IMR-90 (cell line): Measurements from ENCODE around the gene HS6ST2. TPM values are rescaled to one million over a fixed set of nuclear protein-coding genes. Genes with fewer than 3 reads are reported as not detected.

ENCODE experiments used
- ATAC-seq: fragments of 200-7000 bp; cut with Tn5 transposase; 2 replicates; pipeline ENCODE4 v1.9.1; 2020; ENCODE audit warnings: low read depth, mild to moderate bottlenecking, moderate library complexity
- BruUV-seq: library from RNA; stranded (reverse); fragments of 400-500 nt; replicated peaks from 2 replicates; lab custom pipeline; 2021; lab: Mats Ljungman, UMichigan
- CTCF ChIA-PET: fragments of 300-600 bp; formaldehyde crosslinking; extraction: SDS; loops from one replicate; lab custom pipeline; 2021; ENCODE audit warnings: antibody characterized with exemption; lab: Yijun Ruan, JAX
- POLR2A ChIA-PET: fragments of 300-600 bp; sonication (Branson Sonifier 250); formaldehyde crosslinking; loops from one replicate; lab custom pipeline; 2022; ENCODE audit warnings: antibody characterized with exemption; ENCODE audit not compliant: unreplicated experiment; lab: Charles Lee
- DNase-seq: peaks from one replicate; pipeline ENCODE4 v3.0.0; 2013
- H2AFZ ChIP-seq: replicated peaks from 2 replicates; pipeline ENCODE3; 2013; ENCODE audit warnings: low read length, mild to moderate bottlenecking; ENCODE audit not compliant: poor library complexity
- H2AK5ac ChIP-seq: 2 replicates; pipeline ENCODE4 v1.6.1; 2013; ENCODE audit warnings: low read depth, low read length, inconsistent platforms
- H2AK9ac ChIP-seq: replicated peaks from 2 replicates; pipeline ENCODE3; 2013; ENCODE audit warnings: mild to moderate bottlenecking, low read depth, low read length, moderate library complexity; ENCODE audit not compliant: poor library complexity
- H2BK120ac ChIP-seq: 2 replicates; pipeline ENCODE4 v1.6.1; 2013; ENCODE audit warnings: low read depth, low read length, inconsistent platforms
- H2BK15ac ChIP-seq: 3 replicates; pipeline ENCODE4 v1.6.1; 2013; ENCODE audit warnings: low read depth, low read length, inconsistent platforms
- H2BK20ac ChIP-seq: 2 replicates; pipeline ENCODE4 v1.6.1; 2013; ENCODE audit warnings: low read depth, mild to moderate bottlenecking, inconsistent platforms, low read length, moderate library complexity
- H2BK5ac ChIP-seq: 2 replicates; pipeline ENCODE4 v1.6.1; 2013; ENCODE audit warnings: mild to moderate bottlenecking, low read depth, low read length, inconsistent platforms; ENCODE audit not compliant: poor library complexity, severe bottlenecking
- H3K14ac ChIP-seq: replicated peaks from 2 replicates; pipeline ENCODE4 v1.6.1; 2013; ENCODE audit warnings: low read depth, low read length, inconsistent platforms
- H3K18ac ChIP-seq: 2 replicates; pipeline ENCODE4 v1.6.1; 2013; ENCODE audit warnings: low read depth, low read length, control low read depth
- H3K23ac ChIP-seq: 2 replicates; pipeline ENCODE4 v1.6.1; 2013; ENCODE audit warnings: low read depth, low read length, inconsistent platforms
- H3K27ac ChIP-seq: 2 replicates; pipeline ENCODE4 v1.5.1; 2013; ENCODE audit warnings: mild to moderate bottlenecking, control low read depth, low read length; ENCODE audit not compliant: insufficient read depth
- H3K27me3 ChIP-seq: 2 replicates; pipeline ENCODE4 v1.6.1; 2013; ENCODE audit warnings: low read length; ENCODE audit not compliant: control insufficient read depth, insufficient read depth
- H3K36me3 ChIP-seq: 2 replicates; pipeline ENCODE4 v1.6.1; 2013; ENCODE audit warnings: low read length, mixed read lengths; ENCODE audit not compliant: control insufficient read depth, insufficient read depth
- H3K4ac ChIP-seq: 2 replicates; pipeline ENCODE4 v1.6.1; 2013; ENCODE audit warnings: low read depth, low read length, inconsistent platforms
- H3K4me1 ChIP-seq: 2 replicates; pipeline ENCODE4 v1.6.1; 2013; ENCODE audit warnings: low read length, mixed read lengths; ENCODE audit not compliant: control insufficient read depth, insufficient read depth
- H3K4me2 ChIP-seq: 2 replicates; pipeline ENCODE4 v1.6.1; 2013; ENCODE audit warnings: low read depth, mild to moderate bottlenecking, control low read depth, low read length, moderate library complexity
- H3K4me3 ChIP-seq: 2 replicates; pipeline ENCODE4 v1.5.1; 2013; ENCODE audit warnings: low read depth, mild to moderate bottlenecking, control low read depth, low read length, moderate library complexity; ENCODE audit not compliant: insufficient read depth
- H3K56ac ChIP-seq: 2 replicates; pipeline ENCODE4 v1.6.1; 2013; ENCODE audit warnings: low read length, inconsistent platforms; ENCODE audit not compliant: insufficient read depth; ENCODE audit errors: extremely low read depth
- H3K79me1 ChIP-seq, 2 experiments: 2 replicates each; pipeline ENCODE4 v1.6.1; 2013; ENCODE audit warnings: low read length in 2 of 2, inconsistent platforms in 1 of 2, low read depth in 1 of 2
- H3K9ac ChIP-seq: 2 replicates; pipeline ENCODE4 v1.6.1; 2013; ENCODE audit warnings: low read depth, low read length, control low read depth
- H3K9me1 ChIP-seq: 2 replicates; pipeline ENCODE4 v1.6.1; 2013; ENCODE audit warnings: low read length, inconsistent platforms; ENCODE audit not compliant: insufficient read depth
- H3K9me3 ChIP-seq: 2 replicates; pipeline ENCODE4 v1.6.1; 2013; ENCODE audit warnings: low read length; ENCODE audit not compliant: control insufficient read depth, insufficient read depth
- H4K20me1 ChIP-seq: 2 replicates; pipeline ENCODE4 v1.6.1; 2013; ENCODE audit warnings: low read length, inconsistent platforms; ENCODE audit not compliant: insufficient read depth
- H4K5ac ChIP-seq: 2 replicates; pipeline ENCODE4 v1.6.1; 2013; ENCODE audit warnings: mild to moderate bottlenecking, low read depth, low read length, control low read depth
- H4K8ac ChIP-seq, 2 experiments: 2 replicates each; pipeline ENCODE4 v1.6.1; 2013; ENCODE audit warnings: low read depth in 2 of 2, low read length in 2 of 2, control low read depth in 1 of 2, inconsistent platforms in 1 of 2
- H4K91ac ChIP-seq: 2 replicates; pipeline ENCODE4 v1.6.1; 2013; ENCODE audit warnings: low read depth, low read length, inconsistent platforms; ENCODE audit not compliant: insufficient read depth
- BHLHE40 ChIP-seq: fragments of 150-350 bp; IDR thresholded peaks from 2 replicates; pipeline ENCODE4 v1.6.1; 2016; ENCODE audit warnings: mild to moderate bottlenecking, low read depth, low read length
- CEBPB ChIP-seq: IDR thresholded peaks from 2 replicates; pipeline ENCODE4 v1.6.1; 2012; ENCODE audit warnings: low read depth, low read length, improper control_type of control experiment
- CHD1 ChIP-seq: IDR thresholded peaks from 2 replicates; pipeline ENCODE4 v1.6.1; 2012; ENCODE audit warnings: low read depth, low read length, improper control_type of control experiment
- FOS ChIP-seq: fragments of 150-350 bp; IDR thresholded peaks from 2 replicates; pipeline ENCODE4 v1.6.1; 2016; ENCODE audit warnings: low read depth, low read length
- MAFK ChIP-seq: IDR thresholded peaks from 2 replicates; pipeline ENCODE4 v1.6.1; 2012; ENCODE audit warnings: low read depth, low read length, improper control_type of control experiment
- MAZ ChIP-seq: IDR thresholded peaks from 2 replicates; pipeline ENCODE4 v1.6.1; 2012; ENCODE audit warnings: low read depth, mild to moderate bottlenecking, low read length, improper control_type of control experiment, moderate library complexity, borderline replicate concordance
- MXI1 ChIP-seq: IDR thresholded peaks from 2 replicates; pipeline ENCODE4 v1.6.1; 2012; ENCODE audit warnings: low read depth, mild to moderate bottlenecking, low read length, moderate library complexity, borderline replicate concordance
- NFE2L2 ChIP-seq: fragments of 150-350 bp; IDR thresholded peaks from 2 replicates; pipeline ENCODE4 v1.6.1; 2016; ENCODE audit warnings: low read depth, mild to moderate bottlenecking, low read length
- POLR2A ChIP-seq: IDR thresholded peaks from 2 replicates; pipeline ENCODE4 v1.6.1; 2012; ENCODE audit warnings: mild to moderate bottlenecking, low read depth, low read length
- RAD21 ChIP-seq: IDR thresholded peaks from 2 replicates; pipeline ENCODE4 v1.6.1; 2012; ENCODE audit warnings: low read length, improper control_type of control experiment
- RCOR1 ChIP-seq: IDR thresholded peaks from 2 replicates; pipeline ENCODE4 v1.6.1; 2012; ENCODE audit warnings: mild to moderate bottlenecking, low read length, improper control_type of control experiment; ENCODE audit not compliant: insufficient replicate concordance
- RFX5 ChIP-seq: IDR thresholded peaks from 2 replicates; pipeline ENCODE4 v1.8.0; 2012; ENCODE audit warnings: low read depth, mild to moderate bottlenecking, low read length, moderate library complexity
- SMC3 ChIP-seq: fragments of 150-350 bp; IDR thresholded peaks from 2 replicates; pipeline ENCODE4 v1.6.1; 2016; ENCODE audit warnings: low read depth, mild to moderate bottlenecking, antibody characterized with exemption, low read length, moderate library complexity
- WGBS, 2 experiments: methylation state at CpG; one replicate each; pipeline versions ENCODE4 v1.1.5 to v1.1.7; 2013; ENCODE audit warnings: missing lambda C conversion rate in 2 of 2; ENCODE audit not compliant: insufficient read length in 1 of 2; ENCODE audit errors: extremely low coverage in 2 of 2; 5-methylcytosine and 5-hydroxymethylcytosine counted together
- dilution Hi-C: fragments of 300-500 bp; cut with HindIII; formaldehyde crosslinking; loops from one replicate; pipeline ENCODE4 v1.14.3; 2018; ENCODE audit warnings: low sequenced_read_pairs; ENCODE audit not compliant: unreplicated experiment
- in situ Hi-C: fragments of 300-500 bp; cut with MboI; formaldehyde crosslinking; loops from 3 replicates; pipeline ENCODE4 v1.14.3; 2019; ENCODE audit warnings: low sequenced_read_pairs, inconsistent platforms, mixed read lengths
- intact Hi-C: fragments of 100-400 bp; cut with micrococcal nuclease; formaldehyde crosslinking; loops from 2 replicates; pipeline ENCODE4 v1.10.0; 2022
- polyA plus RNA-seq, 3 experiments: library from polyadenylated mRNA; depleted of rRNA; stranded (reverse); fragments of >200 nt; gene quantifications; 2 replicates each; pipeline ENCODE4 v1.2.3, GENCODE V29; 2012; ENCODE audit warnings: low replicate concordance in 1 of 3
- total RNA-seq: library from RNA; depleted of rRNA; stranded (reverse); fragments of >200 nt; gene quantifications from 2 replicates; pipeline ENCODE4 v1.2.3, GENCODE V29; 2012
- TF ChIP-seq, protein P1 (sequence below): fragments of 150-350 bp; IDR thresholded peaks from 2 replicates; pipeline ENCODE4 v1.6.1; 2016; ENCODE audit warnings: low read depth, mild to moderate bottlenecking, low read length, moderate library complexity, borderline replicate concordance
- TF ChIP-seq, protein P2 (sequence below): conservative IDR thresholded peaks from 2 replicates; pipeline ENCODE4 v1.5.1; 2012; ENCODE audit warnings: mild to moderate bottlenecking, low read depth, low read length, improper control_type of control experiment
- TF ChIP-seq, protein P3 (sequence below): fragments of 150-350 bp; IDR thresholded peaks from 2 replicates; pipeline ENCODE4 v1.6.1; 2017; ENCODE audit warnings: mild to moderate bottlenecking, antibody characterized with exemption, low read length, low read depth

Gene HS6ST2
- total and polyA plus RNA-seq, 2 of the 4 experiments (the other 2 are of a cell fraction), result not detected

DNA sequence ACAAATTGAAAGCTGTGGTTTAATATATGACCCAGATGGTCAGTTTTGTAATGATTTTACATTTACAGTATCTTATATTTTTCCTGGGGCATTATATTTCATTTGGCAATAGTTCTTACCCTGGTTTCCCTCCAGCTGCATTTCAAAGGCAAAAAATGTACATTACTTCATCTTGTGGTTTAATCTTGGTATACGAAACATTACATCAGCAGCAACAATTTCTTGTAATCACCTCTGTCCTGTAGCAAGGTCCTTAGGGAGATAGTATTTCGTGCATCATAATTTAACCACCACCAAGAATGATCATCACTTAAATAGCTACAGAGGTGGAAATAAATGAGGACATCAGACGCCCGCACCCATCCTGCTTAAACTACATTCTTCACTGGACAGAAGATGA lies 48.8 kb downstream of the HS6ST2 start:
- Histone ChIP-seq H2AK5ac (no peak overlapping the region), H3K4me2 (no peak overlapping the region), H3K56ac (no peak overlapping the region), H3K27me3 (no peaks in the 10 kb centered on the region; the same call in 1 of the 2 replicates), H4K20me1 (no peaks in the 10 kb centered on the region), H3K4ac (no peak overlapping the region), H2BK15ac (no peak overlapping the region), H2BK5ac (no peak overlapping the region), H4K5ac (no peak overlapping the region), H3K18ac (no peak overlapping the region), H3K14ac (no peak overlapping the region), H2BK20ac (no peak overlapping the region), H3K9me3 (peaks cover 4% of the 10 kb centered on the region; the same call in 1 of the 2 replicates), H2BK120ac (no peak overlapping the region), H3K9me1 (no peaks in the 10 kb centered on the region), H2AK9ac (no peak overlapping the region), H3K27ac (no peak overlapping the region), H4K91ac (no peak overlapping the region), H4K8ac (no peak overlapping the region), H3K9ac (no peak overlapping the region), H3K4me1 (no peaks in the 10 kb centered on the region), H3K79me1 (no peaks in the 10 kb centered on the region), H2AFZ (no peak overlapping the region), H3K4me3 (no peak overlapping the region), H3K36me3 (no peaks in the 10 kb centered on the region), H3K23ac (no peak overlapping the region)
- no peak for ATAC-seq
- TF ChIP-seq, protein P1, sequence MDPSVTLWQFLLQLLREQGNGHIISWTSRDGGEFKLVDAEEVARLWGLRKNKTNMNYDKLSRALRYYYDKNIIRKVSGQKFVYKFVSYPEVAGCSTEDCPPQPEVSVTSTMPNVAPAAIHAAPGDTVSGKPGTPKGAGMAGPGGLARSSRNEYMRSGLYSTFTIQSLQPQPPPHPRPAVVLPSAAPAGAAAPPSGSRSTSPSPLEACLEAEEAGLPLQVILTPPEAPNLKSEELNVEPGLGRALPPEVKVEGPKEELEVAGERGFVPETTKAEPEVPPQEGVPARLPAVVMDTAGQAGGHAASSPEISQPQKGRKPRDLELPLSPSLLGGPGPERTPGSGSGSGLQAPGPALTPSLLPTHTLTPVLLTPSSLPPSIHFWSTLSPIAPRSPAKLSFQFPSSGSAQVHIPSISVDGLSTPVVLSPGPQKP, result no peak
- TF ChIP-seq SMC3 (no peak), FOS (no peak), RAD21 (no peak), MXI1 (no peak), MAFK (no peak), CHD1 (no peak), RFX5 (no peak), POLR2A (no peak), NFE2L2 (no peak), MAZ (no peak), RCOR1 (no peak), BHLHE40 (no peak), CEBPB (no peak)
- TF ChIP-seq, protein P2, sequence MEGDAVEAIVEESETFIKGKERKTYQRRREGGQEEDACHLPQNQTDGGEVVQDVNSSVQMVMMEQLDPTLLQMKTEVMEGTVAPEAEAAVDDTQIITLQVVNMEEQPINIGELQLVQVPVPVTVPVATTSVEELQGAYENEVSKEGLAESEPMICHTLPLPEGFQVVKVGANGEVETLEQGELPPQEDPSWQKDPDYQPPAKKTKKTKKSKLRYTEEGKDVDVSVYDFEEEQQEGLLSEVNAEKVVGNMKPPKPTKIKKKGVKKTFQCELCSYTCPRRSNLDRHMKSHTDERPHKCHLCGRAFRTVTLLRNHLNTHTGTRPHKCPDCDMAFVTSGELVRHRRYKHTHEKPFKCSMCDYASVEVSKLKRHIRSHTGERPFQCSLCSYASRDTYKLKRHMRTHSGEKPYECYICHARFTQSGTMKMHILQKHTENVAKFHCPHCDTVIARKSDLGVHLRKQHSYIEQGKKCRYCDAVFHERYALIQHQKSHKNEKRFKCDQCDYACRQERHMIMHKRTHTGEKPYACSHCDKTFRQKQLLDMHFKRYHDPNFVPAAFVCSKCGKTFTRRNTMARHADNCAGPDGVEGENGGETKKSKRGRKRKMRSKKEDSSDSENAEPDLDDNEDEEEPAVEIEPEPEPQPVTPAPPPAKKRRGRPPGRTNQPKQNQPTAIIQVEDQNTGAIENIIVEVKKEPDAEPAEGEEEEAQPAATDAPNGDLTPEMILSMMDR, result no peak
- TF ChIP-seq, protein P3, sequence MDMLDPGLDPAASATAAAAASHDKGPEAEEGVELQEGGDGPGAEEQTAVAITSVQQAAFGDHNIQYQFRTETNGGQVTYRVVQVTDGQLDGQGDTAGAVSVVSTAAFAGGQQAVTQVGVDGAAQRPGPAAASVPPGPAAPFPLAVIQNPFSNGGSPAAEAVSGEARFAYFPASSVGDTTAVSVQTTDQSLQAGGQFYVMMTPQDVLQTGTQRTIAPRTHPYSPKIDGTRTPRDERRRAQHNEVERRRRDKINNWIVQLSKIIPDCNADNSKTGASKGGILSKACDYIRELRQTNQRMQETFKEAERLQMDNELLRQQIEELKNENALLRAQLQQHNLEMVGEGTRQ, result no peak
- no CpG with 5 or more reads among the region's 4 CpGs for WGBS, 2 experiments
- dilution Hi-C loops, result no loop called here
- in situ Hi-C loops, result no loop called here
- DNase-seq, result peak; percentile 5
- ChIA-PET POLR2A (no interaction called here), CTCF (no interaction called here)
- intact Hi-C loops, result no loop called here
- BruUV-seq, result no TSS peak
